ENCODE data around the gene RNF38.
"Not testable (repeated sequence)": the region's sequence is repeated elsewhere in the genome, so short reads cannot be mapped to it uniquely, and the experiment has no call there.

Gene RNF38

GRCh38 chr9:36328798-36329411 lies 71.2 kb downstream of the RNF38 start:
- peak; percentile 77 to 85 (median 79) for DNase-seq

- DNase-seq = peak; percentile 56 to 59 (median 59)
These were observed 74.8 kb downstream of the RNF38 start for GRCh38 chr9:36325081-36325828.

- no peak for DNase-seq
These were observed 76.1 kb downstream of the RNF38 start for GRCh38 chr9:36323926-36324325.

- no peak for DNase-seq
These were observed 77.6 kb downstream of the RNF38 start for GRCh38 chr9:36322462-36322861.

GRCh38 chr9:36321903-36322302 lies 78.2 kb downstream of the RNF38 start:
- DNase-seq = not testable (repeated sequence)

- no peak for DNase-seq
These were observed 79.6 kb downstream of the RNF38 start for GRCh38 chr9:36320466-36320865.

GRCh38 chr9:36319806-36320205 lies 80.3 kb downstream of the RNF38 start:
- no peak for DNase-seq

GRCh38 chr9:36319183-36319582 lies 80.9 kb downstream of the RNF38 start:
- no peak for DNase-seq

GRCh38 chr9:36318212-36318802 lies 81.8 kb downstream of the RNF38 start:
- DNase-seq = no peak

GRCh38 chr9:36317766-36318165 lies 82.3 kb downstream of the RNF38 start:
- no peak for DNase-seq

- no peak for DNase-seq
These were observed 83.3 kb downstream of the RNF38 start for GRCh38 chr9:36316611-36317317.

GRCh38 chr9:36316049-36316448 lies 84.0 kb downstream of the RNF38 start:
- no peak for DNase-seq

GRCh38 chr9:36315283-36315682 lies 84.8 kb downstream of the RNF38 start:
- DNase-seq = no peak

GRCh38 chr9:36314740-36315139 lies 85.3 kb downstream of the RNF38 start:
- no peak for DNase-seq

GRCh38 chr9:36306471-36307306 lies 93.4 kb downstream of the RNF38 start:
- DNase-seq = no peak

GRCh38 chr9:36304366-36304765 lies 95.7 kb downstream of the RNF38 start:
- not testable (repeated sequence) for DNase-seq

GRCh38 chr9:36301227-36301626 lies 98.8 kb downstream of the RNF38 start:
- DNase-seq = no peak

- no peak for DNase-seq
These were observed 101.5 kb downstream of the RNF38 start for GRCh38 chr9:36298566-36298965.

- DNase-seq = no peak
These were observed 102.3 kb downstream of the RNF38 start for GRCh38 chr9:36297798-36298197.

- DNase-seq = not testable (repeated sequence)
These were observed 105.1 kb downstream of the RNF38 start for GRCh38 chr9:36294996-36295395.

GRCh38 chr9:36293918-36294317 lies 106.2 kb downstream of the RNF38 start:
- no peak for DNase-seq

- no peak for DNase-seq
These were observed 106.9 kb downstream of the RNF38 start for GRCh38 chr9:36293171-36293570.

GRCh38 chr9:36292641-36293040 lies 107.4 kb downstream of the RNF38 start:
- no peak for DNase-seq

Measured in suppressor macrophage treated with lipopolysaccharide for 1 hour (primary cell).